ENCODE data around the gene SATB2.

DNA sequence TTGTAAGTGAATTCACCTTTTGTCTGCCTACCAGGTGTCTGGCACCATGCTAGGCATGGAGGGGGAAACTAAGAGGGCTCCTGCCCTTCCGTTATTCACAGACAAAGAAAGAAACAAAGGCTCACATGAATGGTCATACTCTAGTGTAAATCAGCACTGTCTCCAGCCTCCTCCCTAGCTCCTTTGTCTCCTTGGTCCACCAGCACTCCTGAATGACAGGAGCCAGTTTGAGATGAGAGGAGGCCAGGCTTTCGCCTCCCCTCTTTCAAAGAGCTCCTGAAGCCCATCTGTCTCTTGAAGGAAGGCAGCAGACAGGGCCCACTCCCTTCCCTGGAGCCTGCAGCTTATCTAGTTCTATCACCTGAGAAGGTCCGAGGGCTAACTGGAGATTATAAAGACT is 18.7 kb downstream of the SATB2 start:
- TF ChIP-seq, protein P1, sequence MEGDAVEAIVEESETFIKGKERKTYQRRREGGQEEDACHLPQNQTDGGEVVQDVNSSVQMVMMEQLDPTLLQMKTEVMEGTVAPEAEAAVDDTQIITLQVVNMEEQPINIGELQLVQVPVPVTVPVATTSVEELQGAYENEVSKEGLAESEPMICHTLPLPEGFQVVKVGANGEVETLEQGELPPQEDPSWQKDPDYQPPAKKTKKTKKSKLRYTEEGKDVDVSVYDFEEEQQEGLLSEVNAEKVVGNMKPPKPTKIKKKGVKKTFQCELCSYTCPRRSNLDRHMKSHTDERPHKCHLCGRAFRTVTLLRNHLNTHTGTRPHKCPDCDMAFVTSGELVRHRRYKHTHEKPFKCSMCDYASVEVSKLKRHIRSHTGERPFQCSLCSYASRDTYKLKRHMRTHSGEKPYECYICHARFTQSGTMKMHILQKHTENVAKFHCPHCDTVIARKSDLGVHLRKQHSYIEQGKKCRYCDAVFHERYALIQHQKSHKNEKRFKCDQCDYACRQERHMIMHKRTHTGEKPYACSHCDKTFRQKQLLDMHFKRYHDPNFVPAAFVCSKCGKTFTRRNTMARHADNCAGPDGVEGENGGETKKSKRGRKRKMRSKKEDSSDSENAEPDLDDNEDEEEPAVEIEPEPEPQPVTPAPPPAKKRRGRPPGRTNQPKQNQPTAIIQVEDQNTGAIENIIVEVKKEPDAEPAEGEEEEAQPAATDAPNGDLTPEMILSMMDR (IDR thresholded peaks at IDR 0.05) = no peak
- TF ChIP-seq POLR2A (IDR thresholded peaks at IDR 0.05) = no peak

All from right lobe of liver (tissue), 4 donors.